IMR-90 (cell line): ENCODE results near the gene PITPNM3. TPM values are rescaled to one million over a fixed set of nuclear protein-coding genes. Genes with fewer than 3 reads are reported as not detected.

ENCODE experiments used
- ATAC-seq: fragments of 200-7000 bp; cut with Tn5 transposase; 2 replicates; pipeline ENCODE4 v1.9.1; 2020; ENCODE audit warnings: low read depth, mild to moderate bottlenecking, moderate library complexity
- BruUV-seq: library from RNA; stranded (reverse); fragments of 400-500 nt; replicated peaks from 2 replicates; lab custom pipeline; 2021; lab: Mats Ljungman, UMichigan
- CTCF ChIA-PET: fragments of 300-600 bp; formaldehyde crosslinking; extraction: SDS; loops from one replicate; lab custom pipeline; 2021; ENCODE audit warnings: antibody characterized with exemption; lab: Yijun Ruan, JAX
- POLR2A ChIA-PET: fragments of 300-600 bp; sonication (Branson Sonifier 250); formaldehyde crosslinking; loops from one replicate; lab custom pipeline; 2022; ENCODE audit warnings: antibody characterized with exemption; ENCODE audit not compliant: unreplicated experiment; lab: Charles Lee
- DNase-seq: peaks from one replicate; pipeline ENCODE4 v3.0.0; 2013
- H2AFZ ChIP-seq: replicated peaks from 2 replicates; pipeline ENCODE3; 2013; ENCODE audit warnings: low read length, mild to moderate bottlenecking; ENCODE audit not compliant: poor library complexity
- H2AK5ac ChIP-seq: 2 replicates; pipeline ENCODE4 v1.6.1; 2013; ENCODE audit warnings: low read depth, low read length, inconsistent platforms
- H2AK9ac ChIP-seq: replicated peaks from 2 replicates; pipeline ENCODE3; 2013; ENCODE audit warnings: mild to moderate bottlenecking, low read depth, low read length, moderate library complexity; ENCODE audit not compliant: poor library complexity
- H2BK120ac ChIP-seq: 2 replicates; pipeline ENCODE4 v1.6.1; 2013; ENCODE audit warnings: low read depth, low read length, inconsistent platforms
- H2BK15ac ChIP-seq: 3 replicates; pipeline ENCODE4 v1.6.1; 2013; ENCODE audit warnings: low read depth, low read length, inconsistent platforms
- H2BK20ac ChIP-seq: 2 replicates; pipeline ENCODE4 v1.6.1; 2013; ENCODE audit warnings: low read depth, mild to moderate bottlenecking, inconsistent platforms, low read length, moderate library complexity
- H2BK5ac ChIP-seq: 2 replicates; pipeline ENCODE4 v1.6.1; 2013; ENCODE audit warnings: mild to moderate bottlenecking, low read depth, low read length, inconsistent platforms; ENCODE audit not compliant: poor library complexity, severe bottlenecking
- H3K14ac ChIP-seq: replicated peaks from 2 replicates; pipeline ENCODE4 v1.6.1; 2013; ENCODE audit warnings: low read depth, low read length, inconsistent platforms
- H3K18ac ChIP-seq: 2 replicates; pipeline ENCODE4 v1.6.1; 2013; ENCODE audit warnings: low read depth, low read length, control low read depth
- H3K23ac ChIP-seq: 2 replicates; pipeline ENCODE4 v1.6.1; 2013; ENCODE audit warnings: low read depth, low read length, inconsistent platforms
- H3K27ac ChIP-seq: 2 replicates; pipeline ENCODE4 v1.5.1; 2013; ENCODE audit warnings: mild to moderate bottlenecking, control low read depth, low read length; ENCODE audit not compliant: insufficient read depth
- H3K27me3 ChIP-seq: 2 replicates; pipeline ENCODE4 v1.6.1; 2013; ENCODE audit warnings: low read length; ENCODE audit not compliant: control insufficient read depth, insufficient read depth
- H3K36me3 ChIP-seq: 2 replicates; pipeline ENCODE4 v1.6.1; 2013; ENCODE audit warnings: low read length, mixed read lengths; ENCODE audit not compliant: control insufficient read depth, insufficient read depth
- H3K4ac ChIP-seq: 2 replicates; pipeline ENCODE4 v1.6.1; 2013; ENCODE audit warnings: low read depth, low read length, inconsistent platforms
- H3K4me1 ChIP-seq: 2 replicates; pipeline ENCODE4 v1.6.1; 2013; ENCODE audit warnings: low read length, mixed read lengths; ENCODE audit not compliant: control insufficient read depth, insufficient read depth
- H3K4me2 ChIP-seq: 2 replicates; pipeline ENCODE4 v1.6.1; 2013; ENCODE audit warnings: low read depth, mild to moderate bottlenecking, control low read depth, low read length, moderate library complexity
- H3K4me3 ChIP-seq: 2 replicates; pipeline ENCODE4 v1.5.1; 2013; ENCODE audit warnings: low read depth, mild to moderate bottlenecking, control low read depth, low read length, moderate library complexity; ENCODE audit not compliant: insufficient read depth
- H3K56ac ChIP-seq: 2 replicates; pipeline ENCODE4 v1.6.1; 2013; ENCODE audit warnings: low read length, inconsistent platforms; ENCODE audit not compliant: insufficient read depth; ENCODE audit errors: extremely low read depth
- H3K79me1 ChIP-seq, 2 experiments: 2 replicates each; pipeline ENCODE4 v1.6.1; 2013; ENCODE audit warnings: low read length in 2 of 2, inconsistent platforms in 1 of 2, low read depth in 1 of 2
- H3K9ac ChIP-seq: 2 replicates; pipeline ENCODE4 v1.6.1; 2013; ENCODE audit warnings: low read depth, low read length, control low read depth
- H3K9me1 ChIP-seq: 2 replicates; pipeline ENCODE4 v1.6.1; 2013; ENCODE audit warnings: low read length, inconsistent platforms; ENCODE audit not compliant: insufficient read depth
- H3K9me3 ChIP-seq: 2 replicates; pipeline ENCODE4 v1.6.1; 2013; ENCODE audit warnings: low read length; ENCODE audit not compliant: control insufficient read depth, insufficient read depth
- H4K20me1 ChIP-seq: 2 replicates; pipeline ENCODE4 v1.6.1; 2013; ENCODE audit warnings: low read length, inconsistent platforms; ENCODE audit not compliant: insufficient read depth
- H4K5ac ChIP-seq: 2 replicates; pipeline ENCODE4 v1.6.1; 2013; ENCODE audit warnings: mild to moderate bottlenecking, low read depth, low read length, control low read depth
- H4K8ac ChIP-seq, 2 experiments: 2 replicates each; pipeline ENCODE4 v1.6.1; 2013; ENCODE audit warnings: low read depth in 2 of 2, low read length in 2 of 2, control low read depth in 1 of 2, inconsistent platforms in 1 of 2
- H4K91ac ChIP-seq: 2 replicates; pipeline ENCODE4 v1.6.1; 2013; ENCODE audit warnings: low read depth, low read length, inconsistent platforms; ENCODE audit not compliant: insufficient read depth
- MAZ ChIP-seq: IDR thresholded peaks from 2 replicates; pipeline ENCODE4 v1.6.1; 2012; ENCODE audit warnings: low read depth, mild to moderate bottlenecking, low read length, improper control_type of control experiment, moderate library complexity, borderline replicate concordance
- WGBS, 2 experiments: methylation state at CpG; one replicate each; pipeline versions ENCODE4 v1.1.5 to v1.1.7; 2013; ENCODE audit warnings: missing lambda C conversion rate in 2 of 2; ENCODE audit not compliant: insufficient read length in 1 of 2; ENCODE audit errors: extremely low coverage in 2 of 2; 5-methylcytosine and 5-hydroxymethylcytosine counted together
- dilution Hi-C: fragments of 300-500 bp; cut with HindIII; formaldehyde crosslinking; loops from one replicate; pipeline ENCODE4 v1.14.3; 2018; ENCODE audit warnings: low sequenced_read_pairs; ENCODE audit not compliant: unreplicated experiment
- in situ Hi-C: fragments of 300-500 bp; cut with MboI; formaldehyde crosslinking; loops from 3 replicates; pipeline ENCODE4 v1.14.3; 2019; ENCODE audit warnings: low sequenced_read_pairs, inconsistent platforms, mixed read lengths
- intact Hi-C: fragments of 100-400 bp; cut with micrococcal nuclease; formaldehyde crosslinking; loops from 2 replicates; pipeline ENCODE4 v1.10.0; 2022
- polyA plus RNA-seq, 3 experiments: library from polyadenylated mRNA; depleted of rRNA; stranded (reverse); fragments of >200 nt; gene quantifications; 2 replicates each; pipeline ENCODE4 v1.2.3, GENCODE V29; 2012; ENCODE audit warnings: low replicate concordance in 1 of 3
- total RNA-seq: library from RNA; depleted of rRNA; stranded (reverse); fragments of >200 nt; gene quantifications from 2 replicates; pipeline ENCODE4 v1.2.3, GENCODE V29; 2012
- TF ChIP-seq, protein P1 (sequence below): conservative IDR thresholded peaks from 2 replicates; pipeline ENCODE4 v1.5.1; 2012; ENCODE audit warnings: mild to moderate bottlenecking, low read depth, low read length, improper control_type of control experiment

The PITPNM3 gene
- total and polyA plus RNA-seq, 2 of the 4 experiments (the other 2 are of a cell fraction), result 0.54 to 1.7 TPM

DNA sequence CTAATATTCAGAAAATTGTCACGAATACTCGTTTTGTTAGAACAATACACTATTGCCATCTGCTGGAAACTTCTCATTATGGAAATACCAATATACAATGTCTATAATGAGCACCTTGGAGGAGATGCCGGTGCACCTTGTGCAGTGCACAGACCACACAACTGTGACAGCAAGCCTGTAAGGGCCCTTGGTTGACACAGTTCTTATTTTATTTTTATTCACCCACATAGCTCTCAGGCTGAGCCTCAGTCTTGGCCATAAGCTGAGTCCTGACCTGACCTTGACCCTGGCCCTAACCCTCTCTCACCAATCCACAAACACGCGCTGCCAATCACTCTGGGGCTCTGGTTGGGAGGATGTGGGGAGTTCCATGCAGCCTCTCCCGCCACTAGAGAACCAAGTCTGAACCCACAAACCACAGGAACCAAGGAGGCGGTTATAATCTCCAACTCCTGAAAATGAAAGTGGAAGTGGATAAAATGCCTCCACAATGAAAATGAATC lies 129.0 kb downstream of the PITPNM3 start:
- Histone ChIP-seq H4K8ac (no peak overlapping the region), H3K4me3 (no peak overlapping the region), H3K14ac (no peak overlapping the region), H2AFZ (peak overlapping the region; percentile 80), H3K4me1 (no peaks in the 10 kb centered on the region), H3K4me2 (peak overlapping the region; percentile 5; the same call in 1 of the 2 replicates), H4K91ac (no peak overlapping the region), H3K9me1 (no peaks in the 10 kb centered on the region), H3K27me3 (peaks cover 5% of the 10 kb centered on the region), H2AK9ac (no peak overlapping the region), H3K18ac (no peak overlapping the region), H4K20me1 (no peaks in the 10 kb centered on the region), H3K36me3 (no peaks in the 10 kb centered on the region), H2BK5ac (no peak overlapping the region), H3K9ac (no peak overlapping the region), H4K5ac (no peak overlapping the region), H3K27ac (no peak overlapping the region), H3K79me1 (no peaks in the 10 kb centered on the region), H3K23ac (no peak overlapping the region), H2AK5ac (no peak overlapping the region), H2BK15ac (no peak overlapping the region), H3K4ac (no peak overlapping the region), H2BK120ac (no peak overlapping the region), H2BK20ac (no peak overlapping the region), H3K56ac (no peak overlapping the region), H3K9me3 (peaks cover 3% of the 10 kb centered on the region)
- WGBS, 2 experiments, result no CpG with 5 or more reads among the region's 7 CpGs
- DNase-seq (peak; percentile 16), ATAC-seq (peak; percentile 44)
- ChIA-PET CTCF (interaction anchor here (0.7 kb wide), 1 partner anchor 694 kb away, joined by 3 read pairs; no protein-coding TSS in a partner anchor), POLR2A (no interaction called here)
- BruUV-seq, result no TSS peak
- TF ChIP-seq, protein P1, sequence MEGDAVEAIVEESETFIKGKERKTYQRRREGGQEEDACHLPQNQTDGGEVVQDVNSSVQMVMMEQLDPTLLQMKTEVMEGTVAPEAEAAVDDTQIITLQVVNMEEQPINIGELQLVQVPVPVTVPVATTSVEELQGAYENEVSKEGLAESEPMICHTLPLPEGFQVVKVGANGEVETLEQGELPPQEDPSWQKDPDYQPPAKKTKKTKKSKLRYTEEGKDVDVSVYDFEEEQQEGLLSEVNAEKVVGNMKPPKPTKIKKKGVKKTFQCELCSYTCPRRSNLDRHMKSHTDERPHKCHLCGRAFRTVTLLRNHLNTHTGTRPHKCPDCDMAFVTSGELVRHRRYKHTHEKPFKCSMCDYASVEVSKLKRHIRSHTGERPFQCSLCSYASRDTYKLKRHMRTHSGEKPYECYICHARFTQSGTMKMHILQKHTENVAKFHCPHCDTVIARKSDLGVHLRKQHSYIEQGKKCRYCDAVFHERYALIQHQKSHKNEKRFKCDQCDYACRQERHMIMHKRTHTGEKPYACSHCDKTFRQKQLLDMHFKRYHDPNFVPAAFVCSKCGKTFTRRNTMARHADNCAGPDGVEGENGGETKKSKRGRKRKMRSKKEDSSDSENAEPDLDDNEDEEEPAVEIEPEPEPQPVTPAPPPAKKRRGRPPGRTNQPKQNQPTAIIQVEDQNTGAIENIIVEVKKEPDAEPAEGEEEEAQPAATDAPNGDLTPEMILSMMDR, result 0 out of 2 replicates have a peak, but pooled peaks have one; percentile 12
- no peak for TF ChIP-seq MAZ
- in situ Hi-C loops (loop anchor here (25.0 kb wide), 1 partner anchor 1190 kb away; the partner anchor contains the start of gene SCIMP), intact Hi-C loops (no loop called here), dilution Hi-C loops (no loop called here)
